HUES6 (cell line): Measurements from ENCODE around the gene SLC35G3.
"Not testable (repeated sequence)": the region's sequence is repeated elsewhere in the genome, so short reads cannot be mapped to it uniquely, and the experiment has no call there.

Experiments
- H3K27ac ChIP-seq: 2 replicates; pipeline ENCODE4 v1.7.0; 2013; ENCODE audit warnings: low read depth, mild to moderate bottlenecking, low read length, inconsistent platforms
- H3K27me3 ChIP-seq: 2 replicates; pipeline ENCODE4 v1.6.1; 2013; ENCODE audit warnings: low read length; ENCODE audit not compliant: control insufficient read depth, insufficient read depth
- H3K36me3 ChIP-seq: 2 replicates; pipeline ENCODE4 v1.6.1; 2013; ENCODE audit warnings: low read length; ENCODE audit not compliant: control insufficient read depth, insufficient read depth
- H3K4me1 ChIP-seq: 2 replicates; pipeline ENCODE4 v1.6.1; 2013; ENCODE audit warnings: low read length; ENCODE audit not compliant: control insufficient read depth, insufficient read depth
- H3K4me3 ChIP-seq: 2 replicates; pipeline ENCODE4 v1.5.1; 2013; ENCODE audit warnings: low read depth, low read length
- H3K9ac ChIP-seq: one replicate; pipeline ENCODE4 v1.6.1; 2013; ENCODE audit warnings: mild to moderate bottlenecking, low read length
- H3K9me3 ChIP-seq: 2 replicates; pipeline ENCODE4 v1.6.1; 2013; ENCODE audit warnings: low read depth, low read length; ENCODE audit not compliant: control insufficient read depth, insufficient read depth

SLC35G3 gene

GRCh38 chr17:35235289-35235688, 41.1 kb upstream of the SLC35G3 start:
- Histone ChIP-seq H3K9ac (no peak overlapping the region), H3K9me3 (no peaks in the 10 kb centered on the region), H3K4me3 (no peak overlapping the region), H3K4me1 (no peaks in the 10 kb centered on the region), H3K27me3 (no peaks in the 10 kb centered on the region; the same call in none of the 2 replicates), H3K27ac (no peak overlapping the region), H3K36me3 (no peaks in the 10 kb centered on the region)

GRCh38 chr17:35234315-35234714, 40.1 kb upstream of the SLC35G3 start:
- H3K4me1 ChIP-seq, H3K36me3 ChIP-seq, H3K9me3 ChIP-seq, H3K27me3 ChIP-seq, H3K4me3 ChIP-seq, H3K27ac ChIP-seq, H3K9ac ChIP-seq: not testable (repeated sequence)

- 0 out of 2 replicates have a peak, but pooled peaks cover 2% of the 10 kb centered on the region for H3K27me3 ChIP-seq
- no peaks in the 10 kb centered on the region for H3K4me1 ChIP-seq
- no peaks in the 10 kb centered on the region for H3K9me3 ChIP-seq
- H3K9ac ChIP-seq: no peak overlapping the region
- H3K36me3 ChIP-seq: no peaks in the 10 kb centered on the region
- H3K27ac ChIP-seq: no peak overlapping the region
- H3K4me3 ChIP-seq: no peak overlapping the region
Measured at GRCh38 chr17:35229638-35230037, 35.4 kb upstream of the SLC35G3 start.

- no peak overlapping the region for H3K9ac ChIP-seq
- H3K36me3 ChIP-seq: no peaks in the 10 kb centered on the region
- peaks cover 4% of the 10 kb centered on the region for H3K9me3 ChIP-seq
- H3K27me3 ChIP-seq: 0 out of 2 replicates have a peak, but pooled peaks cover 4% of the 10 kb centered on the region
- no peak overlapping the region for H3K27ac ChIP-seq
- H3K4me1 ChIP-seq: no peaks in the 10 kb centered on the region
- H3K4me3 ChIP-seq: no peak overlapping the region
Measured at GRCh38 chr17:35227546-35227945, 33.4 kb upstream of the SLC35G3 start.

- Histone ChIP-seq H3K9ac (no peak overlapping the region), H3K27me3 (0 out of 2 replicates have a peak, but pooled peaks cover 4% of the 10 kb centered on the region), H3K4me3 (no peak overlapping the region), H3K9me3 (peaks cover 7% of the 10 kb centered on the region), H3K4me1 (no peaks in the 10 kb centered on the region), H3K36me3 (no peaks in the 10 kb centered on the region), H3K27ac (no peak overlapping the region)
Measured at GRCh38 chr17:35224436-35224835, 30.2 kb upstream of the SLC35G3 start.

GRCh38 chr17:35222452-35222851, 28.3 kb upstream of the SLC35G3 start:
- Histone ChIP-seq H3K27ac (no peak overlapping the region), H3K9me3 (peaks cover 7% of the 10 kb centered on the region), H3K36me3 (no peaks in the 10 kb centered on the region), H3K4me1 (no peaks in the 10 kb centered on the region), H3K9ac (no peak overlapping the region), H3K27me3 (0 out of 2 replicates have a peak, but pooled peaks cover 4% of the 10 kb centered on the region), H3K4me3 (no peak overlapping the region)

GRCh38 chr17:35218915-35219314, 24.7 kb upstream of the SLC35G3 start:
- Histone ChIP-seq H3K9ac (no peak overlapping the region), H3K4me1 (no peaks in the 10 kb centered on the region), H3K4me3 (no peak overlapping the region), H3K27me3 (no peaks in the 10 kb centered on the region; the same call in 1 of the 2 replicates), H3K36me3 (no peaks in the 10 kb centered on the region), H3K27ac (no peak overlapping the region), H3K9me3 (peaks cover 7% of the 10 kb centered on the region)

GRCh38 chr17:35217107-35217506, 22.9 kb upstream of the SLC35G3 start:
- H3K27ac ChIP-seq: no peak overlapping the region
- H3K4me3 ChIP-seq: no peak overlapping the region
- H3K27me3 ChIP-seq: no peaks in the 10 kb centered on the region; the same call in 1 of the 2 replicates
- no peak overlapping the region for H3K9ac ChIP-seq
- no peaks in the 10 kb centered on the region for H3K4me1 ChIP-seq
- H3K36me3 ChIP-seq: no peaks in the 10 kb centered on the region
- H3K9me3 ChIP-seq: no peaks in the 10 kb centered on the region

- H3K4me3 ChIP-seq: no peak overlapping the region
- H3K9ac ChIP-seq: no peak overlapping the region
- no peaks in the 10 kb centered on the region for H3K4me1 ChIP-seq
- no peak overlapping the region for H3K27ac ChIP-seq
- no peaks in the 10 kb centered on the region for H3K9me3 ChIP-seq
- peaks cover 2% of the 10 kb centered on the region; the same call in 1 of the 2 replicates for H3K27me3 ChIP-seq
- no peaks in the 10 kb centered on the region for H3K36me3 ChIP-seq
Measured at GRCh38 chr17:35214631-35215273, 20.6 kb upstream of the SLC35G3 start.

GRCh38 chr17:35214192-35214591, 20.0 kb upstream of the SLC35G3 start:
- no peaks in the 10 kb centered on the region for H3K9me3 ChIP-seq
- peaks cover 2% of the 10 kb centered on the region; the same call in 1 of the 2 replicates for H3K27me3 ChIP-seq

GRCh38 chr17:35213412-35213940, 19.3 kb upstream of the SLC35G3 start:
- no peak overlapping the region for H3K9ac ChIP-seq
- H3K27me3 ChIP-seq: peaks cover 2% of the 10 kb centered on the region; the same call in 1 of the 2 replicates
- H3K4me3 ChIP-seq: no peak overlapping the region
- no peak overlapping the region for H3K27ac ChIP-seq
- H3K4me1 ChIP-seq: no peaks in the 10 kb centered on the region
- no peaks in the 10 kb centered on the region for H3K36me3 ChIP-seq
- no peaks in the 10 kb centered on the region for H3K9me3 ChIP-seq

More at GRCh38 chr17:35214192-35214591, 20.0 kb upstream of the SLC35G3 start:
- no peaks in the 10 kb centered on the region for H3K4me1 ChIP-seq
- no peaks in the 10 kb centered on the region for H3K36me3 ChIP-seq
- no peak overlapping the region for H3K4me3 ChIP-seq
- H3K9ac ChIP-seq: no peak overlapping the region
- H3K27ac ChIP-seq: no peak overlapping the region
